Mesenchymal stem cell (in vitro differentiated cells and primary cell): ENCODE results near the gene SIGLEC9. TPM values are rescaled to one million over a fixed set of nuclear protein-coding genes. Genes with fewer than 3 reads are reported as not detected.

Experiments
- DNase-seq: peaks from one replicate; pipeline ENCODE4 v3.0.0-alpha.2; 2013
- H2AFZ ChIP-seq: one replicate; pipeline ENCODE4 v1.6.1; 2013; ENCODE audit warnings: low read depth, mild to moderate bottlenecking, control low read depth, inconsistent platforms, low read length, moderate library complexity
- H2AK5ac ChIP-seq: 2 replicates; pipeline ENCODE4 v1.6.1; 2013; ENCODE audit warnings: low read length, moderate library complexity, mild to moderate bottlenecking, inconsistent platforms; ENCODE audit not compliant: severe bottlenecking
- H2BK120ac ChIP-seq: one replicate; pipeline ENCODE4 v1.6.1; 2013; ENCODE audit warnings: low read depth, mild to moderate bottlenecking, inconsistent platforms, low read length, moderate library complexity
- H2BK12ac ChIP-seq, 2 experiments: one replicate each; pipeline ENCODE4 v1.6.1; 2013; ENCODE audit warnings: inconsistent platforms in 2 of 2, low read length in 2 of 2, mild to moderate bottlenecking in 2 of 2, moderate library complexity in 2 of 2, control low read depth in 1 of 2
- H2BK15ac ChIP-seq: one replicate; pipeline ENCODE4 v1.6.1; 2013; ENCODE audit warnings: mild to moderate bottlenecking, low read depth, inconsistent platforms; ENCODE audit not compliant: poor library complexity, severe bottlenecking
- H2BK5ac ChIP-seq: 2 replicates; pipeline ENCODE4 v1.6.1; 2013; ENCODE audit warnings: low read depth, mild to moderate bottlenecking, low read length, control low read depth, inconsistent platforms; ENCODE audit not compliant: poor library complexity, severe bottlenecking
- H3K14ac ChIP-seq, 2 experiments: one replicate each; pipeline ENCODE4 v1.6.1; 2013; ENCODE audit warnings: inconsistent platforms in 2 of 2, low read length in 2 of 2, control low read depth in 1 of 2, mild to moderate bottlenecking in 1 of 2, moderate library complexity in 1 of 2
- H3K18ac ChIP-seq, 2 experiments: one replicate each; pipeline ENCODE4 v1.6.1; 2013; ENCODE audit warnings: inconsistent platforms in 2 of 2, low read length in 2 of 2, control low read depth in 1 of 2, low read depth in 1 of 2, mild to moderate bottlenecking in 1 of 2
- H3K23ac ChIP-seq, 2 experiments: one replicate each; pipeline ENCODE4 v1.6.1; 2013; ENCODE audit warnings: inconsistent platforms in 2 of 2, low read length in 2 of 2, mild to moderate bottlenecking in 2 of 2, moderate library complexity in 2 of 2, control low read depth in 1 of 2
- H3K27ac ChIP-seq: 2 replicates; pipeline ENCODE4 v1.5.1; 2013; ENCODE audit warnings: mild to moderate bottlenecking, moderate library complexity, low read length, control low read depth, inconsistent platforms; ENCODE audit not compliant: poor library complexity, severe bottlenecking
- H3K27me3 ChIP-seq, 2 experiments: 2 replicates each; pipeline versions ENCODE4 v1.6.1 to v1.7.0; 2013; ENCODE audit warnings: low read length in 2 of 2, mild to moderate bottlenecking in 2 of 2, moderate library complexity in 2 of 2, control low read depth in 1 of 2, inconsistent platforms in 1 of 2; ENCODE audit not compliant: control insufficient read depth in 1 of 2, insufficient read depth in 1 of 2
- H3K36me3 ChIP-seq, 2 experiments: 2 replicates each; pipeline versions ENCODE4 v1.6.1 to v1.7.0; 2013; ENCODE audit warnings: low read length in 2 of 2, control low read depth in 1 of 2, inconsistent platforms in 1 of 2, low read depth in 1 of 2, mild to moderate bottlenecking in 1 of 2; ENCODE audit not compliant: insufficient read depth in 2 of 2, control insufficient read depth in 1 of 2
- H3K4ac ChIP-seq, 2 experiments: one replicate each; pipeline ENCODE4 v1.6.1; 2013; ENCODE audit warnings: inconsistent platforms in 2 of 2, low read length in 2 of 2, mild to moderate bottlenecking in 2 of 2, moderate library complexity in 2 of 2, control low read depth in 1 of 2, low read depth in 1 of 2
- H3K4me1 ChIP-seq: 2 replicates; pipeline ENCODE4 v1.6.1; 2013; ENCODE audit warnings: low read depth, low read length, control low read depth; ENCODE audit not compliant: control insufficient read depth, insufficient read depth
- H3K4me2 ChIP-seq: 2 replicates; pipeline ENCODE4 v1.6.1; 2013; ENCODE audit warnings: low read length, mild to moderate bottlenecking, inconsistent platforms; ENCODE audit not compliant: poor library complexity, severe bottlenecking
- H3K4me3 ChIP-seq, 2 experiments: 2 replicates each; pipeline versions ENCODE4 v1.5.1 to v1.7.0; 2013; ENCODE audit warnings: low read length in 2 of 2, mild to moderate bottlenecking in 2 of 2, control low read depth in 1 of 2, low read depth in 1 of 2; ENCODE audit not compliant: insufficient read depth in 1 of 2
- H3K79me1 ChIP-seq: replicated peaks from 2 replicates; pipeline ENCODE4 v1.6.1; 2013; ENCODE audit warnings: mild to moderate bottlenecking, control low read depth, low read length, inconsistent platforms; ENCODE audit not compliant: poor library complexity, severe bottlenecking
- H3K9ac ChIP-seq: 2 replicates; pipeline ENCODE4 v1.7.0; 2013; ENCODE audit warnings: mild to moderate bottlenecking, low read length, moderate library complexity
- H3K9me3 ChIP-seq: 2 replicates; pipeline ENCODE4 v1.7.0; 2013; ENCODE audit warnings: mild to moderate bottlenecking, low read length; ENCODE audit not compliant: control insufficient read depth
- H4K8ac ChIP-seq: one replicate; pipeline ENCODE4 v1.6.1; 2013; ENCODE audit warnings: inconsistent platforms, mild to moderate bottlenecking, low read length, moderate library complexity
- H4K91ac ChIP-seq: one replicate; pipeline ENCODE4 v1.6.1; 2013; ENCODE audit warnings: mild to moderate bottlenecking, low read length, inconsistent platforms
- WGBS: methylation state at CpG from one replicate; pipeline ENCODE4 v1.1.7; 2013; ENCODE audit warnings: mixed read lengths; 5-methylcytosine and 5-hydroxymethylcytosine counted together
- polyA plus RNA-seq, 2 experiments: library from polyadenylated mRNA; stranded (reverse); fragments of 200-250 nt; gene quantifications; one replicate each; pipeline ENCODE4 v1.2.3, GENCODE V29; 2013

SIGLEC9 gene
- 0.21 TPM for polyA plus RNA-seq (2013, experiment 1 of 2)
- 0.25 TPM for polyA plus RNA-seq (2013, experiment 2 of 2)

DNA sequence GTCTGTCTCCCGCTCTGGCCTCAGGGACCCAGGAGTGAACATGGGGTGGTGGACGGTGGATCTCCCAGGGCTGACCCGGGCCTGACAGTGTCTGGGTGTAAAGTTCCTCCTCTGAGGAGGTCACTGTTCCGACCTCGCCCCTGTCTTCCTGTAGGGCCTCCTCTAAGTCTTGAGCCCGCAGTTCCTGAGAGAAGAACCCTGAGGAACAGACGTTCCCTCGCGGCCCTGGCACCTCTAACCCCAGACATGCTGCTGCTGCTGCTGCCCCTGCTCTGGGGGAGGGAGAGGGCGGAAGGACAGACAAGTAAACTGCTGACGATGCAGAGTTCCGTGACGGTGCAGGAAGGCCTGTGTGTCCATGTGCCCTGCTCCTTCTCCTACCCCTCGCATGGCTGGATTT is at the start of gene SIGLEC9:
Gene SIGLEC9 (plus strand): TSS at position 178 of the 400 bp plus-strand sequence. CDS start 69 bp downstream, at position 247.
- no peak within 1 kb of the TSS for H2BK120ac ChIP-seq
- peak within 1 kb of the TSS in 1 of 2 experiments; percentile 66 for H3K14ac ChIP-seq
- H3K9ac ChIP-seq, result no peak within 1 kb of the TSS
- H3K36me3 ChIP-seq, result no peaks in the 10 kb centered on the region
- peak within 1 kb of the TSS; percentile 47 for H4K8ac ChIP-seq
- no peak within 1 kb of the TSS for H2AK5ac ChIP-seq
- H3K18ac ChIP-seq, result peak within 1 kb of the TSS in 1 of 2 experiments; percentile 54
- H3K4me1 ChIP-seq, result no peaks in the 10 kb centered on the region
- H3K4me2 ChIP-seq, result no peak within 1 kb of the TSS
- H3K79me1 ChIP-seq, result no peaks in the 10 kb centered on the region
- H3K4me3 ChIP-seq, result no peak within 1 kb of the TSS
- H2BK15ac ChIP-seq, result peak within 1 kb of the TSS; percentile 21
- H4K91ac ChIP-seq, result peak within 1 kb of the TSS; percentile 88
- no peak within 1 kb of the TSS for H3K27ac ChIP-seq
- no peak within 1 kb of the TSS for H3K23ac ChIP-seq
- H2AFZ ChIP-seq, result no peak within 1 kb of the TSS
- peaks cover 0 to 1% of the 10 kb centered on the region in 2 experiments for H3K27me3 ChIP-seq
- H3K9me3 ChIP-seq, result no peaks in the 10 kb centered on the region
- H3K4ac ChIP-seq, result peak within 1 kb of the TSS in 1 of 2 experiments; percentile 2
- 79% methylated on average over 14 of the region's 14 CpGs for WGBS
- H2BK5ac ChIP-seq, result no peak within 1 kb of the TSS
- no peak for DNase-seq
- peak within 1 kb of the TSS; percentile 69 to 80 for H2BK12ac ChIP-seq

GRCh38 chr19:51075998-51076397 is 48.7 kb upstream of the SIGLEC9 start:
- 83% methylated on average over 5 of the region's 5 CpGs for WGBS
- Histone ChIP-seq H3K27ac (no peak overlapping the region), H3K9me3 (peaks cover 18% of the 10 kb centered on the region), H2AK5ac (no peak overlapping the region), H4K8ac (no peak overlapping the region), H2AFZ (no peak overlapping the region), H2BK5ac (no peak overlapping the region), H3K4ac (no peak overlapping the region), H3K36me3 (no peaks in the 10 kb centered on the region), H3K18ac (no peak overlapping the region), H3K4me3 (no peak overlapping the region), H3K9ac (no peak overlapping the region), H3K79me1 (no peaks in the 10 kb centered on the region), H2BK15ac (no peak overlapping the region), H3K14ac (no peak overlapping the region), H3K27me3 (peaks cover 0 to 2% of the 10 kb centered on the region in 2 experiments), H4K91ac (no peak overlapping the region), H3K23ac (no peak overlapping the region), H2BK120ac (no peak overlapping the region), H3K4me2 (no peak overlapping the region), H3K4me1 (no peaks in the 10 kb centered on the region), H2BK12ac (no peak overlapping the region)
- DNase-seq, result no peak

GRCh38 chr19:51076631-51077213 is 48.0 kb upstream of the SIGLEC9 start:
- Histone ChIP-seq H2BK120ac (no peak overlapping the region), H4K91ac (no peak overlapping the region), H3K4me2 (no peak overlapping the region), H2BK15ac (no peak overlapping the region), H3K23ac (no peak overlapping the region), H2AK5ac (no peak overlapping the region), H4K8ac (no peak overlapping the region), H3K4me1 (no peaks in the 10 kb centered on the region), H2AFZ (no peak overlapping the region), H2BK12ac (no peak overlapping the region), H3K36me3 (no peaks in the 10 kb centered on the region), H3K18ac (no peak overlapping the region), H3K4me3 (no peak overlapping the region), H3K27me3 (peaks cover 0 to 5% of the 10 kb centered on the region in 2 experiments), H3K9me3 (peaks cover 18% of the 10 kb centered on the region), H3K14ac (no peak overlapping the region), H2BK5ac (no peak overlapping the region), H3K4ac (no peak overlapping the region), H3K9ac (no peak overlapping the region), H3K79me1 (no peaks in the 10 kb centered on the region), H3K27ac (no peak overlapping the region)
- no peak for DNase-seq
- WGBS, result 86% methylated on average over 14 of the region's 14 CpGs

DNA sequence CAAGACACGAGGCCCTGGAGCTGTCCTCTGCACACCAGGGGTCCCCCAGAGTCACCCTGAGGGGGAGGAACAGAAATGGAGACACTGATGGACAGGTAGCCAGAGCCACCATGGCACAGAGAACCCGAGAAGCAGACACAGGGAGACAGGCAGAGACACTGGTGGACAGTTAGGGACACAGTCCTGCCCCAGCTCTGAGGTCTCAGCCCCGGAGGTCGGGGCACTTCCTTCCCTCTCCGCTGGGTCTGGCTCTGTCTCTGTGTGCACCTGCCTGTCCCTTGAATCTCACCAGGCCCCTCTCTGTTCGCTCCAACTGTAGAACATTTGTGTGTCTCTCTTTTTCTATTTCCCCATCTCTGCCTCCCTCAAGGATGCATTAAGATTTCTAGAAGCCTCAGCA is 46.6 kb upstream of the SIGLEC9 start:
- no peak overlapping the region for H2AFZ ChIP-seq
- no peak for DNase-seq
- no peak overlapping the region for H2BK5ac ChIP-seq
- no peak overlapping the region for H3K4me2 ChIP-seq
- no peaks in the 10 kb centered on the region for H3K79me1 ChIP-seq
- H4K91ac ChIP-seq, result no peak overlapping the region
- no peak overlapping the region for H3K4ac ChIP-seq
- peaks cover 0 to 17% of the 10 kb centered on the region in 2 experiments for H3K27me3 ChIP-seq
- no peak overlapping the region for H3K23ac ChIP-seq
- no peak overlapping the region for H3K9ac ChIP-seq
- no peak overlapping the region for H2BK15ac ChIP-seq
- H3K27ac ChIP-seq, result no peak overlapping the region
- no peak overlapping the region for H3K4me3 ChIP-seq
- no peak overlapping the region for H3K14ac ChIP-seq
- no peak overlapping the region for H2BK120ac ChIP-seq
- H2AK5ac ChIP-seq, result no peak overlapping the region
- H2BK12ac ChIP-seq, result no peak overlapping the region
- no peak overlapping the region for H3K18ac ChIP-seq
- peaks cover 13% of the 10 kb centered on the region for H3K9me3 ChIP-seq
- H3K36me3 ChIP-seq, result no peaks in the 10 kb centered on the region
- 73% methylated on average over 6 of the region's 6 CpGs for WGBS
- H3K4me1 ChIP-seq, result no peaks in the 10 kb centered on the region
- no peak overlapping the region for H4K8ac ChIP-seq
